A549 treated with dexamethasone at 1 μM for 4 hours (cell line): ENCODE data around the gene OR2T2. TPM values are rescaled to one million over a fixed set of nuclear protein-coding genes. Genes with fewer than 3 reads are reported as not detected.

Experiments
- total RNA-seq: library from RNA; stranded (reverse); fragments of 200-300 nt; extraction: Qiagen RNA extraction; gene quantifications from 5 replicates; pipeline ENCODE4 v1.2.3, GENCODE V29; 2022

Gene OR2T2
- not detected in 5 replicates for total RNA-seq

GRCh38 chr1:248445399-248445798 lies at the start of gene OR2T2:
TSS of gene OR2T2 (plus strand) at chr1:248445637. CDS start at chr1:248452798, 7,161 bp downstream.

GRCh38 chr1:248402748-248403147 lies 42.7 kb upstream of the OR2T2 start, which contains the start of gene OR2T1:
TSS of gene OR2T1 (plus strand) at chr1:248403048. CDS start at chr1:248406148, 3,100 bp downstream.

GRCh38 chr1:248473051-248473450 lies 27.6 kb downstream of the OR2T2 start, which contains the start of gene OR2T3:
TSS of gene OR2T3 (plus strand) at chr1:248473351. CDS start at chr1:248473351, 0 bp downstream.

GRCh38 chr1:248488289-248488688 lies 42.9 kb downstream of the OR2T2 start, which contains the start of gene OR2T5:
TSS of gene OR2T5 (plus strand) at chr1:248488589. CDS start at chr1:248488589, 0 bp downstream.

Other genes starting within 250 kb of the OR2T2 start
- not detected in 5 replicates for gene OR2M3, start 248.4 kb upstream of the OR2T2 start, total RNA-seq
- not detected in 5 replicates for gene OR2M4, start 214.2 kb upstream of the OR2T2 start, total RNA-seq
- gene OR2T33, start 167.7 kb upstream of the OR2T2 start, total RNA-seq, result not detected in 5 replicates
- gene OR2T12, start 142.2 kb upstream of the OR2T2 start, total RNA-seq, result not detected in 5 replicates
- not detected in 5 replicates for gene OR2M7, start 121.1 kb upstream of the OR2T2 start, total RNA-seq
- gene OR14C36, start 96.9 kb upstream of the OR2T2 start, total RNA-seq, result not detected in 5 replicates
- not detected in 5 replicates for gene OR2T4, start 84.0 kb upstream of the OR2T2 start, total RNA-seq
- gene OR2T6, start 69.9 kb upstream of the OR2T2 start, total RNA-seq, result not detected in 5 replicates
- gene OR2T1, start 42.6 kb upstream of the OR2T2 start, total RNA-seq, result not detected in 5 replicates
- gene OR2T3, start 27.7 kb downstream of the OR2T2 start, total RNA-seq, result not detected in 5 replicates
- not detected in 5 replicates for gene OR2T5, start 43.0 kb downstream of the OR2T2 start, total RNA-seq
- not detected in 5 replicates for gene OR2G6, start 62.4 kb downstream of the OR2T2 start, total RNA-seq
- not detected in 5 replicates for gene OR2T29, start 117.1 kb downstream of the OR2T2 start, total RNA-seq
- not detected in 5 replicates for gene OR2T34, start 129.1 kb downstream of the OR2T2 start, total RNA-seq
- gene OR2T10, start 152.1 kb downstream of the OR2T2 start, total RNA-seq, result not detected in 5 replicates
- not detected in 5 replicates for gene OR2T11, start 189.5 kb downstream of the OR2T2 start, total RNA-seq
- not detected in 5 replicates for gene OR2T35, start 199.6 kb downstream of the OR2T2 start, total RNA-seq
- gene OR2T27, start 209.9 kb downstream of the OR2T2 start, total RNA-seq, result not detected in 5 replicates